Measurements from ENCODE around the gene RBM33. TPM values are rescaled to one million over a fixed set of nuclear protein-coding genes. Genes with fewer than 3 reads are reported as not detected.

Gene RBM33
- total RNA-seq, 3 donors from 2014 or later = 63.3 to 70.5 (median 66.4) TPM

GRCh38 chr7:155701972-155702544 is 57.6 kb downstream of the RBM33 start:
- Mint-ChIP-seq H3K36me3 (ENCODE audit: insufficient read depth) (peaks cover 35% of the 10 kb centered on the region), H3K4me3 (no peak overlapping the region), H3K27me3 (ENCODE audit: low read depth) (no peaks in the 10 kb centered on the region), H3K4me1 (ENCODE audit: low read depth) (peaks cover 28% of the 10 kb centered on the region), H3K9me3 (no peaks in the 10 kb centered on the region)
- ATAC-seq (no peak), DNase-seq (no peak)

- H3K27me3 Mint-ChIP-seq (ENCODE audit: low read depth) = no peaks in the 10 kb centered on the region
- peaks cover 35% of the 10 kb centered on the region for H3K36me3 Mint-ChIP-seq (ENCODE audit: insufficient read depth)
- peak in 1 of 2 donors; percentile 46 for ATAC-seq
These were observed 58.2 kb downstream of the RBM33 start for GRCh38 chr7:155702616-155703015.

GRCh38 chr7:155705623-155706360 is 61.3 kb downstream of the RBM33 start:
- DNase-seq (no peak), ATAC-seq (no peak)
- H3K36me3 Mint-ChIP-seq (ENCODE audit: insufficient read depth) = peaks cover 31% of the 10 kb centered on the region
- peaks cover 10% of the 10 kb centered on the region for H3K4me1 Mint-ChIP-seq (ENCODE audit: low read depth)
- no peak overlapping the region for H3K4me3 Mint-ChIP-seq
- H3K27me3 Mint-ChIP-seq (ENCODE audit: low read depth) = no peaks in the 10 kb centered on the region
- no peaks in the 10 kb centered on the region for H3K9me3 Mint-ChIP-seq

More at GRCh38 chr7:155702616-155703015, 58.2 kb downstream of the RBM33 start:
- H3K9me3 Mint-ChIP-seq = no peaks in the 10 kb centered on the region
- no peak overlapping the region for H3K4me3 Mint-ChIP-seq
- no peak for DNase-seq
- peaks cover 22% of the 10 kb centered on the region for H3K4me1 Mint-ChIP-seq (ENCODE audit: low read depth)

GRCh38 chr7:155706376-155706775 is 61.9 kb downstream of the RBM33 start:
- DNase-seq (no peak), ATAC-seq (no peak)
- peaks cover 10% of the 10 kb centered on the region for H3K4me1 Mint-ChIP-seq (ENCODE audit: low read depth)
- H3K4me3 Mint-ChIP-seq = no peak overlapping the region
- H3K27me3 Mint-ChIP-seq (ENCODE audit: low read depth) = no peaks in the 10 kb centered on the region
- peaks cover 31% of the 10 kb centered on the region for H3K36me3 Mint-ChIP-seq (ENCODE audit: insufficient read depth)
- no peaks in the 10 kb centered on the region for H3K9me3 Mint-ChIP-seq

GRCh38 chr7:155709453-155709852 is 65.0 kb downstream of the RBM33 start:
- Mint-ChIP-seq H3K4me3 (no peak overlapping the region), H3K4me1 (ENCODE audit: low read depth) (peaks cover 17% of the 10 kb centered on the region), H3K9me3 (no peaks in the 10 kb centered on the region), H3K36me3 (ENCODE audit: insufficient read depth) (peaks cover 35% of the 10 kb centered on the region), H3K27me3 (ENCODE audit: low read depth) (no peaks in the 10 kb centered on the region)
- ATAC-seq (no peak), DNase-seq (no peak)

- Mint-ChIP-seq H3K9me3 (no peaks in the 10 kb centered on the region), H3K4me3 (no peak overlapping the region), H3K4me1 (ENCODE audit: low read depth) (peaks cover 17% of the 10 kb centered on the region), H3K27me3 (ENCODE audit: low read depth) (no peaks in the 10 kb centered on the region), H3K36me3 (ENCODE audit: insufficient read depth) (peaks cover 36% of the 10 kb centered on the region)
- DNase-seq (no peak), ATAC-seq (no peak)
These were observed 65.6 kb downstream of the RBM33 start for GRCh38 chr7:155710031-155710430.

GRCh38 chr7:155710530-155710929 is 66.1 kb downstream of the RBM33 start:
- Mint-ChIP-seq H3K4me1 (ENCODE audit: low read depth) (peaks cover 17% of the 10 kb centered on the region), H3K4me3 (no peak overlapping the region), H3K36me3 (ENCODE audit: insufficient read depth) (peaks cover 34% of the 10 kb centered on the region), H3K9me3 (no peaks in the 10 kb centered on the region), H3K27me3 (ENCODE audit: low read depth) (no peaks in the 10 kb centered on the region)
- ATAC-seq = no peak
- DNase-seq = no peak

GRCh38 chr7:155711081-155711480 is 66.6 kb downstream of the RBM33 start:
- Mint-ChIP-seq H3K4me1 (ENCODE audit: low read depth) (peaks cover 17% of the 10 kb centered on the region), H3K9me3 (no peaks in the 10 kb centered on the region), H3K36me3 (ENCODE audit: insufficient read depth) (peaks cover 34% of the 10 kb centered on the region), H3K4me3 (no peak overlapping the region), H3K27me3 (ENCODE audit: low read depth) (no peaks in the 10 kb centered on the region)
- DNase-seq = no peak
- ATAC-seq = no peak

GRCh38 chr7:155713384-155713783 is 68.9 kb downstream of the RBM33 start:
- H3K4me3 Mint-ChIP-seq = no peak overlapping the region
- H3K4me1 Mint-ChIP-seq (ENCODE audit: low read depth) = peaks cover 26% of the 10 kb centered on the region
- no peaks in the 10 kb centered on the region for H3K9me3 Mint-ChIP-seq
- ATAC-seq (no peak), DNase-seq (no peak)
- H3K36me3 Mint-ChIP-seq (ENCODE audit: insufficient read depth) = peaks cover 36% of the 10 kb centered on the region
- H3K27me3 Mint-ChIP-seq (ENCODE audit: low read depth) = no peaks in the 10 kb centered on the region

GRCh38 chr7:155714702-155715101 is 70.2 kb downstream of the RBM33 start:
- DNase-seq (no peak), ATAC-seq (no peak)
- H3K4me1 Mint-ChIP-seq (ENCODE audit: low read depth) = peaks cover 26% of the 10 kb centered on the region
- no peaks in the 10 kb centered on the region for H3K9me3 Mint-ChIP-seq
- peaks cover 38% of the 10 kb centered on the region for H3K36me3 Mint-ChIP-seq (ENCODE audit: insufficient read depth)
- no peak overlapping the region for H3K4me3 Mint-ChIP-seq
- no peaks in the 10 kb centered on the region for H3K27me3 Mint-ChIP-seq (ENCODE audit: low read depth)

GRCh38 chr7:155715111-155715805 is 70.8 kb downstream of the RBM33 start:
- Mint-ChIP-seq H3K4me1 (ENCODE audit: low read depth) (peaks cover 29% of the 10 kb centered on the region), H3K9me3 (no peaks in the 10 kb centered on the region), H3K4me3 (no peak overlapping the region), H3K27me3 (ENCODE audit: low read depth) (no peaks in the 10 kb centered on the region), H3K36me3 (ENCODE audit: insufficient read depth) (peaks cover 38% of the 10 kb centered on the region)
- ATAC-seq = no peak
- no peak for DNase-seq

- no peaks in the 10 kb centered on the region for H3K27me3 Mint-ChIP-seq (ENCODE audit: low read depth)
- H3K36me3 Mint-ChIP-seq (ENCODE audit: insufficient read depth) = peaks cover 37% of the 10 kb centered on the region
- no peaks in the 10 kb centered on the region for H3K9me3 Mint-ChIP-seq
- ATAC-seq (no peak), DNase-seq (no peak)
- peaks cover 40% of the 10 kb centered on the region for H3K4me1 Mint-ChIP-seq (ENCODE audit: low read depth)
- H3K4me3 Mint-ChIP-seq = no peak overlapping the region
These were observed 72.7 kb downstream of the RBM33 start for GRCh38 chr7:155717010-155717744.

- Mint-ChIP-seq H3K4me1 (ENCODE audit: low read depth) (peaks cover 39% of the 10 kb centered on the region), H3K36me3 (ENCODE audit: insufficient read depth) (peaks cover 16% of the 10 kb centered on the region), H3K9me3 (no peaks in the 10 kb centered on the region), H3K27me3 (ENCODE audit: low read depth) (no peaks in the 10 kb centered on the region), H3K4me3 (no peak overlapping the region)
- ATAC-seq = no peak
- no peak for DNase-seq
These were observed 76.6 kb downstream of the RBM33 start for GRCh38 chr7:155721056-155721455.

- ATAC-seq (no peak), DNase-seq (no peak)
These were observed 77.7 kb downstream of the RBM33 start for GRCh38 chr7:155722118-155722517.

More at GRCh38 chr7:155722118-155722517, 77.7 kb downstream of the RBM33 start:
- Mint-ChIP-seq H3K4me3 (no peak overlapping the region), H3K9me3 (no peaks in the 10 kb centered on the region), H3K27me3 (ENCODE audit: low read depth) (no peaks in the 10 kb centered on the region), H3K4me1 (ENCODE audit: low read depth) (peaks cover 34% of the 10 kb centered on the region), H3K36me3 (ENCODE audit: insufficient read depth) (peaks cover 14% of the 10 kb centered on the region)

All from activated T-cell treated with anti-CD3 and anti-CD28 coated beads, Interleukin-2, amount 50 U/mL, for 4 hours (primary cell).